Measurements from ENCODE around the gene IPCEF1. TPM values are rescaled to one million over a fixed set of nuclear protein-coding genes. Genes with fewer than 3 reads are reported as not detected.

IPCEF1 gene
- total RNA-seq, 1 donor from 2014 or later: not detected

GRCh38 chr6:154156135-154156896, 200.3 kb downstream of the IPCEF1 start:
- H3K9me3 ChIP-seq: no peaks in the 10 kb centered on the region
- no peaks in the 10 kb centered on the region for H3K36me3 ChIP-seq
- peaks cover 0 to 3% of the 10 kb centered on the region in 2 donors for H3K4me1 ChIP-seq
- no peak overlapping the region for H3K27ac ChIP-seq
- no peak overlapping the region for H3K4me3 ChIP-seq
- peak; percentile 29 to 50 (median 31) for TF ChIP-seq CTCF (IDR thresholded peaks at IDR 0.05)
- H3K27me3 ChIP-seq: no peaks in the 10 kb centered on the region
- intact Hi-C loops (cut with DNase I): loop anchor here (5.0 to 10.0 kb wide), 3 partner anchors 218 to 521 kb away; no protein-coding TSS in a partner anchor
- no peak for DNase-seq (ENCODE audit: low spot score in 2 of 2)

GRCh38 chr6:154154389-154154967, 202.1 kb downstream of the IPCEF1 start:
- H3K4me1 ChIP-seq: peaks cover 0 to 3% of the 10 kb centered on the region in 2 donors
- TF ChIP-seq CTCF (IDR thresholded peaks at IDR 0.05): peak; percentile 61 to 87 (median 73)
- no peak overlapping the region for H3K4me3 ChIP-seq
- peak in 1 of 2 donors; percentile 77 for DNase-seq (ENCODE audit: low spot score in 2 of 2)
- H3K27me3 ChIP-seq: no peaks in the 10 kb centered on the region
- H3K36me3 ChIP-seq: no peaks in the 10 kb centered on the region
- no peak overlapping the region for H3K27ac ChIP-seq
- intact Hi-C loops (cut with DNase I): loop anchor here (1.0 to 10.0 kb wide), 4 partner anchors 123 to 350 kb away; no protein-coding TSS in a partner anchor
- no peaks in the 10 kb centered on the region for H3K9me3 ChIP-seq

- H3K4me3 ChIP-seq: no peak overlapping the region
- DNase-seq (ENCODE audit: low spot score in 2 of 2): no peak
- H3K9me3 ChIP-seq: no peaks in the 10 kb centered on the region
- no peak overlapping the region for H3K27ac ChIP-seq
- no peaks in the 10 kb centered on the region for H3K27me3 ChIP-seq
- intact Hi-C loops (cut with DNase I): no loop called here
- no peaks in the 10 kb centered on the region for H3K4me1 ChIP-seq
- TF ChIP-seq CTCF (IDR thresholded peaks at IDR 0.05): no peak
- no peaks in the 10 kb centered on the region for H3K36me3 ChIP-seq
Observed at GRCh38 chr6:154143753-154144152, 212.8 kb downstream of the IPCEF1 start.

- no peak overlapping the region for H3K4me3 ChIP-seq
- no peaks in the 10 kb centered on the region for H3K36me3 ChIP-seq
- no peak for TF ChIP-seq CTCF (IDR thresholded peaks at IDR 0.05)
- H3K9me3 ChIP-seq: no peaks in the 10 kb centered on the region
- no peak for DNase-seq (ENCODE audit: low spot score in 2 of 2)
- H3K27ac ChIP-seq: no peak overlapping the region
- intact Hi-C loops (cut with DNase I): no loop called here
- no peaks in the 10 kb centered on the region for H3K27me3 ChIP-seq
- H3K4me1 ChIP-seq: no peaks in the 10 kb centered on the region
Observed at GRCh38 chr6:154140743-154141142, 215.9 kb downstream of the IPCEF1 start.

- H3K9me3 ChIP-seq: no peaks in the 10 kb centered on the region
- H3K4me1 ChIP-seq: no peaks in the 10 kb centered on the region
- no peak overlapping the region for H3K4me3 ChIP-seq
- H3K27ac ChIP-seq: no peak overlapping the region
- no peak for DNase-seq (ENCODE audit: low spot score in 2 of 2)
- H3K27me3 ChIP-seq: no peaks in the 10 kb centered on the region
- intact Hi-C loops (cut with DNase I): no loop called here
- no peak for TF ChIP-seq CTCF (IDR thresholded peaks at IDR 0.05)
- H3K36me3 ChIP-seq: no peaks in the 10 kb centered on the region
Observed at GRCh38 chr6:154139892-154140291, 216.7 kb downstream of the IPCEF1 start.

Data from ascending aorta (tissue), 2 donors.